Measurements from ENCODE around the gene PLXDC2.

Gene PLXDC2

DNA sequence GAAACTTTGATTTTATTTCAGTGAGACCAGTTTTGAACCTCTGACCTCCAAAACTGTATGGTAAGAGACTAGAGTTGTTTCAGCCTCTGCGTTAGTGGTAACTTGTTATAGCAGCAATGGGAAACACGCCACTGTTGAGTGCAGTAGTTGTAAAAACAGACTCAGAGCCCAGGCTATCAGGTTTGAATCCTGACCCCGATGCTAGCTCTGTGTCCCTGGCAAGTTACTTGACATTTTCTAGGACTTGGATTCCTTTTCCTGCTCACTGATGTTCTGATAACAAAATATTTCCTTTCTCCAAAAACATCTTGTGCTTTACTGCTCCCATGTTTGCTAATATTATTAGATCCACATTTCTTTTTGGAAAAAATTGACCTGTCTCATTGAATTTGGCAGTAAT, 131.0 kb downstream of the PLXDC2 start:
- TF ChIP-seq, protein P1, sequence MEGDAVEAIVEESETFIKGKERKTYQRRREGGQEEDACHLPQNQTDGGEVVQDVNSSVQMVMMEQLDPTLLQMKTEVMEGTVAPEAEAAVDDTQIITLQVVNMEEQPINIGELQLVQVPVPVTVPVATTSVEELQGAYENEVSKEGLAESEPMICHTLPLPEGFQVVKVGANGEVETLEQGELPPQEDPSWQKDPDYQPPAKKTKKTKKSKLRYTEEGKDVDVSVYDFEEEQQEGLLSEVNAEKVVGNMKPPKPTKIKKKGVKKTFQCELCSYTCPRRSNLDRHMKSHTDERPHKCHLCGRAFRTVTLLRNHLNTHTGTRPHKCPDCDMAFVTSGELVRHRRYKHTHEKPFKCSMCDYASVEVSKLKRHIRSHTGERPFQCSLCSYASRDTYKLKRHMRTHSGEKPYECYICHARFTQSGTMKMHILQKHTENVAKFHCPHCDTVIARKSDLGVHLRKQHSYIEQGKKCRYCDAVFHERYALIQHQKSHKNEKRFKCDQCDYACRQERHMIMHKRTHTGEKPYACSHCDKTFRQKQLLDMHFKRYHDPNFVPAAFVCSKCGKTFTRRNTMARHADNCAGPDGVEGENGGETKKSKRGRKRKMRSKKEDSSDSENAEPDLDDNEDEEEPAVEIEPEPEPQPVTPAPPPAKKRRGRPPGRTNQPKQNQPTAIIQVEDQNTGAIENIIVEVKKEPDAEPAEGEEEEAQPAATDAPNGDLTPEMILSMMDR (IDR thresholded peaks at IDR 0.05; ENCODE audit: control insufficient read depth, insufficient read depth, low read depth, low read length, missing control alignments) = no peak
- no peak overlapping the region for H3K4me3 ChIP-seq (ENCODE audit: control insufficient read depth, low read depth, low read length)
- no peak for DNase-seq (ENCODE audit: low read depth)

DNA sequence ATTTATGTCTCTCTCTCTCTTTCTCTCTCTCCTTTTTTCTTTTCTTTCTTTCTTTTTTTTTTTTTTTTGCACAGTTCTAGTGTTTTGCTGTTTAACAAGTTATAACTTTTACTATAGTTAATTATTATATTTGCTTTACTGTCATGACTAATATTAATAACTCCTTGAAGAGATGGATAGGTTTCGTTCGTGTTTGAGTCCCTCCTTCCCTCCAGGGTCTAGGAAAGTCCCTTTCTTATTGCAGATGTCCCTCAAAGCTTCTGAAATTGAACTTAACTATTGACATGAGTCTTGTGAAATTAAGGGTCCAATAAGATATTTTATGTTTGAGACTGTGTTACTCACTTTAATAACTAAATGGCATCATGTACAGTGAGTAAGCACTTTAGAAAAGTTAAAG, 131.4 kb downstream of the PLXDC2 start:
- no peak overlapping the region for H3K4me3 ChIP-seq (ENCODE audit: control insufficient read depth, low read depth, low read length)
- TF ChIP-seq, protein P1 (IDR thresholded peaks at IDR 0.05; ENCODE audit: control insufficient read depth, insufficient read depth, low read depth, low read length, missing control alignments) = no peak
- DNase-seq (ENCODE audit: low read depth) = no peak

DNA sequence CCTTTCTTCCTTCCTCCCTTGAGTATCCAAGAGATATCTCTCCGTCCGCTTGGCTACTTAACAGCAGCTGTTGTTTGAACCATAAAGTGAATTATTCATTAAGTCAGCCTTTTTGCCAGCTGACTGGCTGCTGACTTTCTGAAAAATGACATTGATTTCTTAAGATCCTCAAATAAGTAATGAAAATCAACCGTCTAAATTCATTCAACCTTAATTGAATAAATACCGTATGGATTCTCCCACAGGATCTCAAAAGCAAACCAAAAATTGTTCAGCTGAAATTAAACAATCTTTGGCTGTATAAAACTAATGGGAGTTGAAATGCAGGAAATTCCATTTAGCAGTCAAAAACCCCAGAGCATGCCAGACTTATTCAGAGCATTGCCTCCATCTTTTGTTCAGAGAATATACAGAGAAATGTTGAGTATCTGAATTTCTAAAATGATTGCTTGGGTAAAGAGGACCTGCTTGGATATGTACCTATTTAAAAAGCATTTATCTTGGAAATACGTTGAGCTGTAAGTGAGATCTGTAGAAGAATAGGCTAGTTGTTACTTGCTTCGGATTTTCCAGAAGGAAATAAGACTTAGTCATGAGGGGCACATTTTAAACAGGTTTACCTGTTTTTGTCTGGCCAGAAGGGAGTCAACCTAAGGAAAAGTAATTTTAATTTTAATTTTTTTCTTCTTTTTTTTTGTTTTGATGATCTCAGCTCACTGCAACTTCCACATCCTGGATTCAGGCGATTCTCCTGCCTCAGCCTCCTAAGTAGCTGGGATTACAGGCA, 136.2 kb downstream of the PLXDC2 start:
- TF ChIP-seq, protein P1 (IDR thresholded peaks at IDR 0.05; ENCODE audit: control insufficient read depth, insufficient read depth, low read depth, low read length, missing control alignments) = no peak
- no peak for DNase-seq (ENCODE audit: low read depth)
- H3K4me3 ChIP-seq (ENCODE audit: control insufficient read depth, low read depth, low read length) = no peak overlapping the region

DNA sequence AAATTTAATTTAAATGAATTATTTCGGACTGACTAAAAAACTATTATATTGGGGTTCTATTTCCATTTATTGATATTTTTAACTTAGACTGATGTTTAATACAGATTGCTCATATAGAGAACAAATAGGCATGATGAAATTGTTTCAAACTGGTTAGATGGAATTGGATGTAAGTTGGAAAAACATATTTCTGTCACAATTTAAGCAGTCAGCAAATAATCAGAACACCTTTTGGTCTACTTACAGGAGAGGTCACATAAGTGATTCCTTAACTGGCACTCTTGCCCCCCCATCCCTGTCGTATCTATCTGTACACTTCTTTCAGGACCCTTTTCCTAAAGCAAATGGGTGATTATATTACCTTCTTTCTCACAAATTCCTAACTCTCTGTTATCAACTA, 138.4 kb downstream of the PLXDC2 start:
- DNase-seq (ENCODE audit: low read depth) = no peak
- TF ChIP-seq, protein P1 (IDR thresholded peaks at IDR 0.05; ENCODE audit: control insufficient read depth, insufficient read depth, low read depth, low read length, missing control alignments) = no peak
- no peak overlapping the region for H3K4me3 ChIP-seq (ENCODE audit: control insufficient read depth, low read depth, low read length)

DNA sequence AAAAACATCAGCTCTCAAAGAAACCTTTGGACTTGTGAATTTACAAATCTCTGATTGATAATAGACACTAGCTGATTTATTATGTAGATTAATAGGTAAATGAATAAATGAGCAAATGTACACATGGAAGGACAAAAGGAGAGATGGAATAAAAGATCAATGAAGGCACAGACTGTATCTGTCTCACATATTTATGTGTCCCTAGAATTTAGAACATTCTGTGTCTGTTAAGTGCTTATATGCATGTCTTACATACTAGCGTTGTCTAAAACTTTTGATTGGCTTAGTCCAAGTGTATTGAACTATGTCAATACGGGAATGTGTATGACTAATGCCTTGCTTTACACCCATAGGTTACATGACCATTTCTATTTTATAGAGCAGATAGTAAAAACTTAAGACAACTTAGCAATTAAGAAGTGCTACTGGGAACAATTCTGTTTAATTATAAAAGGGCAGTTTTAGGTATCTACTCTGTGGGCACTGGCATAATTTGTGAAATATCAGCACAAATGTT, 140.3 kb downstream of the PLXDC2 start:
- DNase-seq (ENCODE audit: low read depth) = no peak
- TF ChIP-seq, protein P1 (IDR thresholded peaks at IDR 0.05; ENCODE audit: control insufficient read depth, insufficient read depth, low read depth, low read length, missing control alignments) = no peak
- H3K4me3 ChIP-seq (ENCODE audit: control insufficient read depth, low read depth, low read length) = no peak overlapping the region

DNA sequence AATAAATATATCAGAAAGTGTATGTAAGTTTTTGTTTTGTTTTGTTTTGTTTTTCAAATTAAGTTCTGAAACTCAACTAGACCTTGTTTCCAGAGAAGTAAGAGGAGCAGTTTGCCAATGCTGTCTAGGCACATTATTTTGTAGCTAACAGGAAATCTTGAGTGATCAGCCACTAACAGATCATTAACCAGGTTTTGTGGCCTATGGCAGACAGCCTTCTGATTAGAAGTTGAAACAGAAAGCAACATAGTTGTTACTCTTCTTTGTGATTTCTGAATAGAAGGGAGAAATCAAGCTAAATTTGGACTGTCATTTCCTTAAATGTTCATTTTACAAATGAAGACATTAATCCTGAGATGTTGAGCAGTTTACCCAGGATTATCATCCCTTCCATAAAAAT, 142.6 kb downstream of the PLXDC2 start:
- no peak for DNase-seq (ENCODE audit: low read depth)
- TF ChIP-seq, protein P1 (IDR thresholded peaks at IDR 0.05; ENCODE audit: control insufficient read depth, insufficient read depth, low read depth, low read length, missing control alignments) = no peak
- H3K4me3 ChIP-seq (ENCODE audit: control insufficient read depth, low read depth, low read length) = no peak overlapping the region
